Progenitor cell of endocrine pancreas (in vitro differentiated cells): ENCODE data around the gene ZNF783. TPM values are rescaled to one million over a fixed set of nuclear protein-coding genes. Genes with fewer than 3 reads are reported as not detected.

ENCODE experiments used
- DNase-seq: peaks from one replicate; pipeline ENCODE4 v3.0.0; 2021; ENCODE audit warnings: low spot score; ENCODE audit not compliant: unreplicated experiment
- H3K27ac Mint-ChIP-seq: 2 replicates; pipeline ENCODE4 v1.8.0; 2021; ENCODE audit warnings: mild to moderate bottlenecking, moderate library complexity, mixed read lengths
- H3K27me3 Mint-ChIP-seq: 2 replicates; pipeline ENCODE4 v1.8.0; 2021; ENCODE audit warnings: mixed read lengths
- H3K36me3 Mint-ChIP-seq: 2 replicates; pipeline ENCODE4 v1.8.0; 2022; ENCODE audit warnings: mixed read lengths; ENCODE audit not compliant: insufficient read depth
- H3K4me1 Mint-ChIP-seq: 2 replicates; pipeline ENCODE4 v1.8.0; 2021; ENCODE audit warnings: low read depth, mixed read lengths
- H3K4me3 Mint-ChIP-seq: 2 replicates; pipeline ENCODE4 v1.8.0; 2021; ENCODE audit warnings: low read depth, mild to moderate bottlenecking, moderate library complexity, mixed read lengths
- H3K9me3 Mint-ChIP-seq: 2 replicates; pipeline ENCODE4 v1.8.0; 2021; ENCODE audit warnings: low read depth, mixed read lengths
- total RNA-seq: library from RNA; stranded (reverse); gene quantifications from 2 replicates; pipeline ENCODE4 v1.2.1, GENCODE V29; 2021
- TF ChIP-seq, protein P1 (sequence below): fragments of 200-600 bp; sonication (generic); IDR thresholded peaks from one replicate; pipeline ENCODE4 v1.5.0; 2021; ENCODE audit warnings: antibody characterized with exemption, mild to moderate bottlenecking; ENCODE audit not compliant: unreplicated experiment

ZNF783 gene
- total RNA-seq, 1 donor from 2014 or later = 18.5 TPM

- no peak overlapping the region for H3K4me3 Mint-ChIP-seq
- H3K27me3 Mint-ChIP-seq = no peaks in the 10 kb centered on the region
- DNase-seq = no peak
- peak overlapping the region; percentile 21 for H3K27ac Mint-ChIP-seq
- H3K9me3 Mint-ChIP-seq = no peaks in the 10 kb centered on the region
- TF ChIP-seq, protein P1, sequence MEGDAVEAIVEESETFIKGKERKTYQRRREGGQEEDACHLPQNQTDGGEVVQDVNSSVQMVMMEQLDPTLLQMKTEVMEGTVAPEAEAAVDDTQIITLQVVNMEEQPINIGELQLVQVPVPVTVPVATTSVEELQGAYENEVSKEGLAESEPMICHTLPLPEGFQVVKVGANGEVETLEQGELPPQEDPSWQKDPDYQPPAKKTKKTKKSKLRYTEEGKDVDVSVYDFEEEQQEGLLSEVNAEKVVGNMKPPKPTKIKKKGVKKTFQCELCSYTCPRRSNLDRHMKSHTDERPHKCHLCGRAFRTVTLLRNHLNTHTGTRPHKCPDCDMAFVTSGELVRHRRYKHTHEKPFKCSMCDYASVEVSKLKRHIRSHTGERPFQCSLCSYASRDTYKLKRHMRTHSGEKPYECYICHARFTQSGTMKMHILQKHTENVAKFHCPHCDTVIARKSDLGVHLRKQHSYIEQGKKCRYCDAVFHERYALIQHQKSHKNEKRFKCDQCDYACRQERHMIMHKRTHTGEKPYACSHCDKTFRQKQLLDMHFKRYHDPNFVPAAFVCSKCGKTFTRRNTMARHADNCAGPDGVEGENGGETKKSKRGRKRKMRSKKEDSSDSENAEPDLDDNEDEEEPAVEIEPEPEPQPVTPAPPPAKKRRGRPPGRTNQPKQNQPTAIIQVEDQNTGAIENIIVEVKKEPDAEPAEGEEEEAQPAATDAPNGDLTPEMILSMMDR = no peak
- no peaks in the 10 kb centered on the region for H3K4me1 Mint-ChIP-seq
- H3K36me3 Mint-ChIP-seq = peaks cover 37% of the 10 kb centered on the region
Measured at GRCh38 chr7:149218469-149219420, 43.3 kb upstream of the ZNF783 start.

DNA sequence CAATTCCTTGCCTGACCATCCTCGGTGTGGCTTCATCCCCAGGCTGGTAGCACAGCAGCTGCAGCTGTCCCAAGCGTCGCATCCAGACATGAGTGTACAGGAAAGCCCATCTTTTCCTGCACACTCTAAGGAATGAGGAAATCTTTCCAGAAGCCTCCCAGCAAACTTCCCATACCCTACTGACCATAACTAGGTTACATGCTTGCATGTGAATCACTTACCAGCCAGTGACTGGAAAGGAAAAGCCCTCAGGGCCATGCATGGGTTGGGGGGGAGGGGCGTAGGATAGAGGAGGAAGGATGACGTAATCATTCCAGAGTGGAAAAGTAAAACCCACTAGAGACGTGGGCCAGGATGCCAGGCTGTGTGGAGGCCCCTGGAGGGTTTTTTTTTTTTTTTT is 41.5 kb upstream of the ZNF783 start:
- H3K27me3 Mint-ChIP-seq = no peaks in the 10 kb centered on the region
- H3K27ac Mint-ChIP-seq = no peak overlapping the region
- no peaks in the 10 kb centered on the region for H3K4me1 Mint-ChIP-seq
- no peak overlapping the region for H3K4me3 Mint-ChIP-seq
- TF ChIP-seq, protein P1 = no peak
- H3K36me3 Mint-ChIP-seq = peaks cover 38% of the 10 kb centered on the region
- no peak for DNase-seq
- no peaks in the 10 kb centered on the region for H3K9me3 Mint-ChIP-seq

DNA sequence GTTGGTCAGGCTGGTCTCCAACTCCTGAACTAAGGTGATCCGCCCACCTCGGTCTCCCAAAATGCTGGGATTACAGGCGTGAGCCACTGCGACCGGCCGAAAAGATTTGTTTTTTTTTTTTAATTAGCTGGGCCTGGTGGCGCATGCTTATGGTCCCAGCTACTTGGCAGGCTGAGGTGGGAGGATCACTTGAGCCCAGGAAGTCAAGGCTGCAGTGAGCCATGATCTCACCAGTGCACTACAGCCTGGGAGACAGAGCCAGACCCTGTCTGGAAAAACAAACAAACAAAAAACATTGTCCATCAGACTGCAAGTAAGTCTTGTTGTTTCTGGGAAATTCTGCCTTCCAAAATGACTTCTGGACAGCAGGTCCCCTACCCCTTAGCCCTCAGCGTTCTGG is 38.8 kb upstream of the ZNF783 start:
- no peaks in the 10 kb centered on the region for H3K27me3 Mint-ChIP-seq
- no peak overlapping the region for H3K4me3 Mint-ChIP-seq
- peaks cover 36% of the 10 kb centered on the region for H3K36me3 Mint-ChIP-seq

DNA sequence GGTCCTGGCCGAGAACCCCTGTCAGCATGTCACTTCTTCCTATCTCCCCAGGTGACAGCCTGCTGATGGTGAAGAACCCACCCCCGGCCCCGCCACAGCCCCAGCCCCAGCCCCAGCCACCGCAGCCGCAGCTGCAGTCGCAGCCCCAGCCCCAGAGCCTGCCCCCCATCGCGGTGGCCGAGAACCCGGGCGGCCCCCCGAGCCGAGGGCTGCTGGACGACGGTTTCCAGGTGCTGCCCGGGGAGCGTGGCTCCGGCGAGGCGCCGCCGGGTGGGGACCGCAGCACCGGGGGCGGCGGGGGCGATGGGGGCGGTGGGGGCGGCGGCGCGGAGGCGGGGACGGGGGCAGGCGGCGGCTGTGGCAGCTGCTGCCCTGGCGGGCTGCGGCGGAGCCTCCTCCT is 38.2 kb upstream of the ZNF783 start:
- H3K4me1 Mint-ChIP-seq = no peaks in the 10 kb centered on the region
- DNase-seq = no peak
- no peaks in the 10 kb centered on the region for H3K27me3 Mint-ChIP-seq
- no peak overlapping the region for H3K4me3 Mint-ChIP-seq
- H3K9me3 Mint-ChIP-seq = no peaks in the 10 kb centered on the region
- TF ChIP-seq, protein P1 = no peak
- no peak overlapping the region for H3K27ac Mint-ChIP-seq
- H3K36me3 Mint-ChIP-seq = peaks cover 32% of the 10 kb centered on the region

More for the DNA sequence above, 38.8 kb upstream of the ZNF783 start:
- TF ChIP-seq, protein P1 = no peak
- Mint-ChIP-seq H3K27ac (no peak overlapping the region), H3K4me1 (no peaks in the 10 kb centered on the region), H3K9me3 (no peaks in the 10 kb centered on the region)
- no peak for DNase-seq

DNA sequence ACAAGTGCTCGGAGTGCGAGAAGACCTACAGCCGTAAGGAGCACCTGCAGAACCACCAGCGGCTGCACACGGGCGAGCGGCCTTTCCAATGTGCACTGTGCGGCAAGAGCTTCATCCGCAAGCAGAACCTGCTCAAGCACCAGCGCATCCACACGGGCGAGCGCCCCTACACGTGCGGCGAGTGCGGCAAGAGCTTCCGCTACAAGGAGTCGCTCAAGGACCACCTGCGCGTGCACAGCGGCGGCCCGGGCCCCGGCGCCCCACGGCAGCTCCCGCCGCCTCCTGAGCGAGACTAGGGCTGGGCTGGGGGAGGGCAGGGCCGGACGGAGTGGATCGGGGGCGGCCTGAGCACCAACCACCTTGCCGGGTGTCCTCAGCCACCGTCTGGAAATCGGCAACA is 37.6 kb upstream of the ZNF783 start:
- no peaks in the 10 kb centered on the region for H3K9me3 Mint-ChIP-seq
- H3K27me3 Mint-ChIP-seq = peaks cover 3% of the 10 kb centered on the region
- H3K4me1 Mint-ChIP-seq = no peaks in the 10 kb centered on the region
- TF ChIP-seq, protein P1 = no peak
- H3K27ac Mint-ChIP-seq = no peak overlapping the region
- H3K36me3 Mint-ChIP-seq = peaks cover 27% of the 10 kb centered on the region
- no peak overlapping the region for H3K4me3 Mint-ChIP-seq
- DNase-seq = no peak
